Transverse colon (tissue), 4 donors: ENCODE measurements around the gene IL20RA.

Source experiments
- EP300 ChIP-seq: sonication (generic); formaldehyde crosslinking; IDR thresholded peaks from one replicate; pipeline ENCODE4 v1.6.1; 2017; ENCODE audit warnings: antibody characterized with exemption, low read depth
- POLR2A ChIP-seq: fragments of 450-650 bp; IDR thresholded peaks from one replicate; pipeline ENCODE4 v1.6.1; 2016; ENCODE audit warnings: antibody characterized with exemption, mild to moderate bottlenecking, moderate library complexity
- POLR2AphosphoS5 ChIP-seq, 3 donors: sonication (generic); formaldehyde crosslinking; IDR thresholded peaks; one replicate each; pipeline ENCODE4 v1.6.1; 2016; ENCODE audit warnings: antibody characterized with exemption in 3 of 3
- TF ChIP-seq, protein P1 (sequence below), 5 experiments: fragments of 200-600 bp in 3 of 5; fragments of 450-650 bp in 2 of 5; sonication (generic) in 3 of 5; IDR thresholded peaks; 1 replicate in 2 of 5; 2 replicates in 3 of 5; pipeline ENCODE4 v1.5.1; 2016 to 2017; ENCODE audit warnings: antibody characterized with exemption in 5 of 5, inconsistent platforms in 3 of 5, mild to moderate bottlenecking in 2 of 5, moderate library complexity in 1 of 5

DNA sequence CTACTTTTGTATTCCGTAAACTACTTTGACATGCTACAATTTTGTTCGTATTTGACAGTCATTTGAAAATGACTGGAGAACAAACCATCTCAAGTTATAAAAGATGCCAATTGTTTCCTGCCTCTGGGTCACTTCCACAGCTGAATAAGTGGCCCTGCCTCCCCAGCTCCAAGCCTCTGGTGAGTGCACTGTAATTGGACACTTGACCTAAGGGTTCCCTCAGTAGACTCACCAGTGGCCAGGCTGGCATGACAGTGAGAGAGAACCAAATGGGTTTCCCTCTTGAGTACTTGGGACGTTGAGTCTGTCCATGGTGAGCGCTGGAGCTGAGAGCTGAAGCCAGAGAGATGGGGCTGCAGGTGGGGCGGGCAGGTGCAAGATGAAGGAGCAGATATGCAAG, 65.6 kb downstream of the IL20RA start:
- TF ChIP-seq, protein P1, sequence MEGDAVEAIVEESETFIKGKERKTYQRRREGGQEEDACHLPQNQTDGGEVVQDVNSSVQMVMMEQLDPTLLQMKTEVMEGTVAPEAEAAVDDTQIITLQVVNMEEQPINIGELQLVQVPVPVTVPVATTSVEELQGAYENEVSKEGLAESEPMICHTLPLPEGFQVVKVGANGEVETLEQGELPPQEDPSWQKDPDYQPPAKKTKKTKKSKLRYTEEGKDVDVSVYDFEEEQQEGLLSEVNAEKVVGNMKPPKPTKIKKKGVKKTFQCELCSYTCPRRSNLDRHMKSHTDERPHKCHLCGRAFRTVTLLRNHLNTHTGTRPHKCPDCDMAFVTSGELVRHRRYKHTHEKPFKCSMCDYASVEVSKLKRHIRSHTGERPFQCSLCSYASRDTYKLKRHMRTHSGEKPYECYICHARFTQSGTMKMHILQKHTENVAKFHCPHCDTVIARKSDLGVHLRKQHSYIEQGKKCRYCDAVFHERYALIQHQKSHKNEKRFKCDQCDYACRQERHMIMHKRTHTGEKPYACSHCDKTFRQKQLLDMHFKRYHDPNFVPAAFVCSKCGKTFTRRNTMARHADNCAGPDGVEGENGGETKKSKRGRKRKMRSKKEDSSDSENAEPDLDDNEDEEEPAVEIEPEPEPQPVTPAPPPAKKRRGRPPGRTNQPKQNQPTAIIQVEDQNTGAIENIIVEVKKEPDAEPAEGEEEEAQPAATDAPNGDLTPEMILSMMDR (IDR thresholded peaks at IDR 0.05), result no peak
- TF ChIP-seq POLR2A (no peak), POLR2AphosphoS5 (IDR thresholded peaks at IDR 0.05) (no peak), EP300 (no peak)
